Measurements from ENCODE around the gene SEMA5B.

SEMA5B gene

GRCh38 chr3:122966045-122966444, 61.5 kb downstream of the SEMA5B start:
- Histone ChIP-seq H3K27me3 (ENCODE audit: insufficient read depth, poor library complexity, severe bottlenecking) (no peaks in the 10 kb centered on the region), H3K27ac (replicated peaks) (no peak overlapping the region), H3K4me3 (replicated peaks; ENCODE audit: insufficient read depth, low read length) (no peak overlapping the region)
- TF ChIP-seq, protein P1, sequence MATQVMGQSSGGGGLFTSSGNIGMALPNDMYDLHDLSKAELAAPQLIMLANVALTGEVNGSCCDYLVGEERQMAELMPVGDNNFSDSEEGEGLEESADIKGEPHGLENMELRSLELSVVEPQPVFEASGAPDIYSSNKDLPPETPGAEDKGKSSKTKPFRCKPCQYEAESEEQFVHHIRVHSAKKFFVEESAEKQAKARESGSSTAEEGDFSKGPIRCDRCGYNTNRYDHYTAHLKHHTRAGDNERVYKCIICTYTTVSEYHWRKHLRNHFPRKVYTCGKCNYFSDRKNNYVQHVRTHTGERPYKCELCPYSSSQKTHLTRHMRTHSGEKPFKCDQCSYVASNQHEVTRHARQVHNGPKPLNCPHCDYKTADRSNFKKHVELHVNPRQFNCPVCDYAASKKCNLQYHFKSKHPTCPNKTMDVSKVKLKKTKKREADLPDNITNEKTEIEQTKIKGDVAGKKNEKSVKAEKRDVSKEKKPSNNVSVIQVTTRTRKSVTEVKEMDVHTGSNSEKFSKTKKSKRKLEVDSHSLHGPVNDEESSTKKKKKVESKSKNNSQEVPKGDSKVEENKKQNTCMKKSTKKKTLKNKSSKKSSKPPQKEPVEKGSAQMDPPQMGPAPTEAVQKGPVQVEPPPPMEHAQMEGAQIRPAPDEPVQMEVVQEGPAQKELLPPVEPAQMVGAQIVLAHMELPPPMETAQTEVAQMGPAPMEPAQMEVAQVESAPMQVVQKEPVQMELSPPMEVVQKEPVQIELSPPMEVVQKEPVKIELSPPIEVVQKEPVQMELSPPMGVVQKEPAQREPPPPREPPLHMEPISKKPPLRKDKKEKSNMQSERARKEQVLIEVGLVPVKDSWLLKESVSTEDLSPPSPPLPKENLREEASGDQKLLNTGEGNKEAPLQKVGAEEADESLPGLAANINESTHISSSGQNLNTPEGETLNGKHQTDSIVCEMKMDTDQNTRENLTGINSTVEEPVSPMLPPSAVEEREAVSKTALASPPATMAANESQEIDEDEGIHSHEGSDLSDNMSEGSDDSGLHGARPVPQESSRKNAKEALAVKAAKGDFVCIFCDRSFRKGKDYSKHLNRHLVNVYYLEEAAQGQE (IDR thresholded peaks at IDR 0.05; ENCODE audit: insufficient replicate concordance, low read depth), result no peak
- TF ChIP-seq SPI1 (IDR thresholded peaks at IDR 0.05; ENCODE audit: borderline replicate concordance, low read depth), result peak; percentile 76
- DNase-seq (ENCODE audit: low read depth in 1 of 2, low spot score in 1 of 2), result no peak

- Histone ChIP-seq H3K27me3 (ENCODE audit: insufficient read depth, poor library complexity, severe bottlenecking) (no peaks in the 10 kb centered on the region), H3K4me3 (replicated peaks; ENCODE audit: insufficient read depth, low read length) (no peak overlapping the region), H3K27ac (replicated peaks) (no peak overlapping the region)
- TF ChIP-seq, protein P1 (IDR thresholded peaks at IDR 0.05; ENCODE audit: insufficient replicate concordance, low read depth), result no peak
- TF ChIP-seq GABPA (IDR thresholded peaks at IDR 0.05; ENCODE audit: low read depth), result no peak
- TF ChIP-seq CTCF (IDR thresholded peaks at IDR 0.05; ENCODE audit: insufficient read depth, low read length), result no peak
- no peak for TF ChIP-seq POLR2AphosphoS5 (IDR thresholded peaks at IDR 0.05; ENCODE audit: low read depth)
- TF ChIP-seq SPI1 (IDR thresholded peaks at IDR 0.05; ENCODE audit: borderline replicate concordance, low read depth), result no peak
- no peak for DNase-seq (ENCODE audit: low read depth in 1 of 2, low spot score in 1 of 2)
These were observed 62.8 kb downstream of the SEMA5B start for GRCh38 chr3:122964811-122965210.

DNA sequence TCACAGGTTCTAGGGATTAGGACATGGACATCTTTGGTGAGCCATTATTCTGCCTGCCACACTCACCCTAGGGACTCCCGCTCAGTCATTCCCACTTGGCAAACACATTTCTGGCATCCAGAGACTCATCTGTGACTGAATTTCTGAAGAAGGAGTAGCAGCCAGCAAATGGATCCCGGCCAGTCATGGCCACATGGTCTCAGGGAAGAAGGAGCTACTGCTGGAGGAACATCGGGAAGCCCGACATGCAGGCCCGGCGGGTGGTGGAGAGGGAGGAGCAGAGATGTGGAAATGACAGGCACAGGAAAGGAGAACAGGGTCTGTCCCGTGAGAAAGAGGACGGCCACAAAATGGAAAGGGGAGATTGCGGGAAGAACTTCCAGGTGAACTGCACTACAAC, 65.4 kb downstream of the SEMA5B start:
- Histone ChIP-seq H3K27ac (replicated peaks) (no peak overlapping the region), H3K27me3 (ENCODE audit: insufficient read depth, poor library complexity, severe bottlenecking) (peaks cover 2% of the 10 kb centered on the region), H3K4me3 (replicated peaks; ENCODE audit: insufficient read depth, low read length) (no peak overlapping the region)
- TF ChIP-seq GABPA (IDR thresholded peaks at IDR 0.05; ENCODE audit: low read depth), result no peak
- TF ChIP-seq POLR2AphosphoS5 (IDR thresholded peaks at IDR 0.05; ENCODE audit: low read depth), result no peak
- DNase-seq (ENCODE audit: low read depth in 1 of 2, low spot score in 1 of 2), result no peak

DNA sequence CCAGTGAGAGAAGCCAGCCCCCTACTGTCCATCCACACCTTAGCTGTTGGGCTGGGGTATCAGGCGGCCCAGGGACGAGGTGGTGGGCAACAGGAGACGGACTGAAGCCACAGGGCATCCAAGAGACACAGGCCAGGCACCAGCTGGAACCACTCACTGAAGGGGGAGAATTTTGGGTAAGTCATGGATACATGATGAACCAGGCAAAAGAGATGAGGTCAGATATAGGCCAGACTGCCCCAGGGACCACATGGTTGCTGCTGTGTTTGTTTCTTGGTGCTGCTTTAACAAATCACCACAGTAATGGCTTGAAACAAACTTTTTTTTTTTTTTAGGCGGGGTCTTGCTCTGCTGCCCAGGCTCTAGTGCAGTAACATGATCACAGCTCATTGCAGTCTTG, 66.4 kb downstream of the SEMA5B start:
- Histone ChIP-seq H3K4me3 (replicated peaks; ENCODE audit: insufficient read depth, low read length) (no peak overlapping the region), H3K27ac (replicated peaks) (no peak overlapping the region), H3K27me3 (ENCODE audit: insufficient read depth, poor library complexity, severe bottlenecking) (peaks cover 2% of the 10 kb centered on the region)
- no peak for DNase-seq (ENCODE audit: low read depth in 1 of 2, low spot score in 1 of 2)
- TF ChIP-seq GABPA (IDR thresholded peaks at IDR 0.05; ENCODE audit: low read depth), result no peak
- TF ChIP-seq SPI1 (IDR thresholded peaks at IDR 0.05; ENCODE audit: borderline replicate concordance, low read depth), result no peak
- TF ChIP-seq, protein P1 (IDR thresholded peaks at IDR 0.05; ENCODE audit: insufficient replicate concordance, low read depth), result no peak
- no peak for TF ChIP-seq POLR2AphosphoS5 (IDR thresholded peaks at IDR 0.05; ENCODE audit: low read depth)
- no peak for TF ChIP-seq CTCF (IDR thresholded peaks at IDR 0.05; ENCODE audit: insufficient read depth, low read length)

Data from HL-60 (cell line).